H9 (cell line): ENCODE results near the gene NR0B1. TPM values are rescaled to one million over a fixed set of nuclear protein-coding genes. Genes with fewer than 3 reads are reported as not detected.
A peak's percentile ranks its signal among the peaks of the same experiment; 100 is the strongest.

ENCODE experiments used
- DNase-seq: peaks from one replicate; pipeline ENCODE4 v3.0.0-alpha.2; 2017
- H2AFZ ChIP-seq: one replicate; pipeline ENCODE4 v1.6.1; 2013; ENCODE audit warnings: mild to moderate bottlenecking, low read length, control low read depth, moderate library complexity
- H2AK5ac ChIP-seq: 2 replicates; pipeline ENCODE4 v1.6.1; 2013; ENCODE audit warnings: low read length, control low read depth, mixed read lengths; ENCODE audit not compliant: insufficient read length
- H2BK120ac ChIP-seq: one replicate; pipeline ENCODE4 v1.6.1; 2013; ENCODE audit warnings: low read depth, mild to moderate bottlenecking, low read length, control low read depth, inconsistent platforms; ENCODE audit not compliant: poor library complexity, severe bottlenecking
- H2BK12ac ChIP-seq: 2 replicates; pipeline ENCODE4 v1.6.1; 2013; ENCODE audit warnings: low read length, control low read depth, mixed read lengths, low read depth; ENCODE audit not compliant: insufficient read length
- H2BK15ac ChIP-seq: 2 replicates; pipeline ENCODE4 v1.6.1; 2013; ENCODE audit warnings: low read depth, low read length, control low read depth
- H2BK20ac ChIP-seq: one replicate; pipeline ENCODE4 v1.6.1; 2013; ENCODE audit warnings: low read depth, mild to moderate bottlenecking, low read length, control low read depth, inconsistent platforms; ENCODE audit not compliant: poor library complexity, severe bottlenecking
- H2BK5ac ChIP-seq: 2 replicates; pipeline ENCODE4 v1.6.1; 2013; ENCODE audit warnings: low read length, control low read depth, mixed read lengths; ENCODE audit not compliant: insufficient read length
- H3K14ac ChIP-seq: 2 replicates; pipeline ENCODE4 v1.6.1; 2013; ENCODE audit warnings: low read length, control low read depth; ENCODE audit not compliant: insufficient read depth
- H3K18ac ChIP-seq: 2 replicates; pipeline ENCODE4 v1.6.1; 2013; ENCODE audit warnings: low read depth, mild to moderate bottlenecking, mixed read lengths, low read length, control low read depth; ENCODE audit not compliant: insufficient read length
- H3K23ac ChIP-seq: 2 replicates; pipeline ENCODE4 v1.6.1; 2013; ENCODE audit warnings: low read length, control low read depth, mixed read lengths, low read depth; ENCODE audit not compliant: insufficient read length
- H3K23me2 ChIP-seq: 2 replicates; pipeline ENCODE4 v1.6.1; 2013; ENCODE audit warnings: low read depth, mild to moderate bottlenecking, mixed read lengths, low read length, control low read depth; ENCODE audit not compliant: insufficient read length, poor library complexity, severe bottlenecking
- H3K27ac ChIP-seq: 2 replicates; pipeline ENCODE4 v1.5.1; 2013; ENCODE audit warnings: low read length, control low read depth, mixed read lengths, low read depth; ENCODE audit not compliant: insufficient read length
- H3K27me3 ChIP-seq: 2 replicates; pipeline ENCODE4 v1.6.1; 2013; ENCODE audit warnings: low read length, control low read depth, inconsistent platforms; ENCODE audit not compliant: insufficient read depth
- H3K4ac ChIP-seq: 2 replicates; pipeline ENCODE4 v1.6.1; 2013; ENCODE audit warnings: low read depth, mild to moderate bottlenecking, control low read depth, inconsistent platforms, low read length, moderate library complexity
- H3K4me1 ChIP-seq: 2 replicates; pipeline ENCODE4 v1.6.1; 2013; ENCODE audit warnings: low read length, control low read depth, inconsistent platforms; ENCODE audit not compliant: insufficient read depth
- H3K4me2 ChIP-seq: 2 replicates; pipeline ENCODE4 v1.6.1; 2013; ENCODE audit warnings: low read length, control low read depth, mixed read lengths; ENCODE audit not compliant: insufficient read length, insufficient read depth
- H3K56ac ChIP-seq: 2 replicates; pipeline ENCODE4 v1.6.1; 2013; ENCODE audit warnings: low read depth, mild to moderate bottlenecking, mixed read lengths, low read length, control low read depth; ENCODE audit not compliant: insufficient read length
- H3K79me1 ChIP-seq: 2 replicates; pipeline ENCODE4 v1.6.1; 2013; ENCODE audit warnings: low read depth, mild to moderate bottlenecking, moderate library complexity, low read length, control low read depth, inconsistent platforms; ENCODE audit not compliant: insufficient read depth, poor library complexity, severe bottlenecking
- H3K79me2 ChIP-seq: 2 replicates; pipeline ENCODE4 v1.6.1; 2013; ENCODE audit warnings: low read length, control low read depth, inconsistent platforms; ENCODE audit not compliant: insufficient read depth
- H3K9ac ChIP-seq: 2 replicates; pipeline ENCODE4 v1.6.1; 2013; ENCODE audit warnings: low read length, control low read depth, mixed read lengths; ENCODE audit not compliant: insufficient read length; ENCODE audit errors: extremely low read depth
- H3K9me3 ChIP-seq: one replicate; pipeline ENCODE4 v1.6.1; 2013; ENCODE audit warnings: low read depth, low read length, inconsistent platforms; ENCODE audit not compliant: control insufficient read depth
- H3T11ph ChIP-seq: one replicate; pipeline ENCODE4 v1.6.1; 2013; ENCODE audit warnings: mild to moderate bottlenecking, low read length, control low read depth, inconsistent platforms
- H4K20me1 ChIP-seq: one replicate; pipeline ENCODE4 v1.6.1; 2013; ENCODE audit not compliant: control insufficient read depth, insufficient read length, insufficient read depth
- H4K5ac ChIP-seq: 2 replicates; pipeline ENCODE4 v1.6.1; 2013; ENCODE audit warnings: low read depth, mild to moderate bottlenecking, mixed read lengths, low read length, control low read depth; ENCODE audit not compliant: insufficient read length
- H4K8ac ChIP-seq: replicated peaks from 2 replicates; pipeline ENCODE4 v1.6.1; 2013; ENCODE audit warnings: low read length, control low read depth, mixed read lengths, low read depth; ENCODE audit not compliant: insufficient read length
- H4K91ac ChIP-seq: 2 replicates; pipeline ENCODE4 v1.6.1; 2013; ENCODE audit warnings: low read depth, mild to moderate bottlenecking, moderate library complexity, mixed read lengths, low read length, control low read depth; ENCODE audit not compliant: insufficient read length
- H3K27ac Mint-ChIP-seq, 3 experiments: 2 replicates in 2 of 3; 3 replicates in 1 of 3; pipeline ENCODE4 v1.8.0; 2020 to 2021; ENCODE audit warnings: mixed read lengths in 3 of 3, mild to moderate bottlenecking in 1 of 3, moderate library complexity in 1 of 3
- H3K27me3 Mint-ChIP-seq: 2 replicates; pipeline ENCODE4 v1.8.0; 2021; ENCODE audit warnings: low read depth, mild to moderate bottlenecking, moderate library complexity, mixed read lengths
- H3K36me3 Mint-ChIP-seq, 3 experiments: 2 replicates in 2 of 3; 3 replicates in 1 of 3; pipeline ENCODE4 v1.8.0; 2020 to 2021; ENCODE audit warnings: low read depth in 3 of 3, mixed read lengths in 3 of 3; ENCODE audit not compliant: insufficient read depth in 1 of 3
- H3K4me1 Mint-ChIP-seq, 2 experiments: 2 replicates each; pipeline ENCODE4 v1.8.0; 2020; ENCODE audit warnings: mixed read lengths in 2 of 2
- H3K4me3 Mint-ChIP-seq, 2 experiments: 2 replicates in 1 of 2; 3 replicates in 1 of 2; pipeline ENCODE4 v1.8.0; 2020 to 2021; ENCODE audit warnings: mild to moderate bottlenecking in 2 of 2, mixed read lengths in 2 of 2, moderate library complexity in 1 of 2
- H3K9me3 Mint-ChIP-seq, 2 experiments: 2 replicates in 1 of 2; 3 replicates in 1 of 2; pipeline ENCODE4 v1.8.0; 2020; ENCODE audit warnings: mild to moderate bottlenecking in 2 of 2, mixed read lengths in 2 of 2, moderate library complexity in 1 of 2
- CTCF ChIP-seq: fragments of 200-600 bp; sonication (generic); conservative IDR thresholded peaks from 3 replicates; pipeline ENCODE4 v1.8.0; 2021; ENCODE audit warnings: antibody characterized with exemption, mild to moderate bottlenecking
- WGBS: extraction: QIAGEN DNeasy Blood & Tissue Kit; methylation state at CpG from one replicate; pipeline ENCODE4 v1.1.7; 2013; ENCODE audit warnings: missing lambda C conversion rate, low lambda C conversion rate, mixed read lengths; ENCODE audit not compliant: insufficient read length; ENCODE audit errors: extremely low coverage; 5-methylcytosine and 5-hydroxymethylcytosine counted together
- total RNA-seq: library from RNA; stranded (reverse); gene quantifications from 2 replicates; pipeline ENCODE4 v1.2.1, GENCODE V29; 2021

NR0B1 gene
- total RNA-seq, 1 experiment from 2014 or later, result not detected

GRCh38 chrX:30283456-30284200 is 25.6 kb downstream of the NR0B1 start:
- Histone ChIP-seq H3K18ac (no peak overlapping the region), H2BK20ac (no peak overlapping the region), H3K79me2 (no peaks in the 10 kb centered on the region), H2BK12ac (no peak overlapping the region), H3K9me3 (no peaks in the 10 kb centered on the region), H2BK15ac (no peak overlapping the region), H4K91ac (no peak overlapping the region), H2BK5ac (no peak overlapping the region), H3K4me1 (no peaks in the 10 kb centered on the region), H2AK5ac (no peak overlapping the region), H3T11ph (no peak overlapping the region), H3K14ac (no peak overlapping the region), H2BK120ac (no peak overlapping the region), H3K4ac (no peak overlapping the region), H3K56ac (no peak overlapping the region), H3K27me3 (no peaks in the 10 kb centered on the region), H3K79me1 (no peaks in the 10 kb centered on the region), H4K20me1 (no peaks in the 10 kb centered on the region), H3K27ac (no peak overlapping the region), H3K23ac (no peak overlapping the region), H3K23me2 (no peaks in the 10 kb centered on the region), H3K4me2 (no peak overlapping the region), H4K8ac (no peak overlapping the region), H3K9ac (no peak overlapping the region), H2AFZ (no peak overlapping the region), H4K5ac (no peak overlapping the region)
- peak overlapping the region in 1 of 3 experiments; percentile 20; a peak in 1 of 7 replicates for H3K27ac Mint-ChIP-seq
- peaks cover 4 to 49% of the 10 kb centered on the region in 2 experiments; a peak in 4 of 5 replicates for H3K9me3 Mint-ChIP-seq
- WGBS, result no CpG with 5 or more reads among the region's 3 CpGs
- 0 out of 4 replicates have a peak, but pooled peaks cover 0 to 3% of the 10 kb centered on the region in 2 experiments for H3K4me1 Mint-ChIP-seq
- no peak overlapping the region for H3K4me3 Mint-ChIP-seq
- no peaks in the 10 kb centered on the region for H3K27me3 Mint-ChIP-seq
- DNase-seq, result no peak
- no peak for TF ChIP-seq CTCF
- no peaks in the 10 kb centered on the region; a peak in 1 of 7 replicates for H3K36me3 Mint-ChIP-seq
